Stomach (tissue), 9 donors: Measurements from ENCODE around the gene TMEM45A. TPM values are rescaled to one million over a fixed set of nuclear protein-coding genes. Genes with fewer than 3 reads are reported as not detected.
A peak's percentile ranks its signal among the peaks of the same experiment; 100 is the strongest.

Experiments
- DNase-seq, 2 donors: peaks; one replicate each; pipeline versions ENCODE4 v3.0.0 to v3.0.0-alpha.2; 2013 to 2019
- H3K27ac ChIP-seq, 5 donors: fragments of 200-600 bp in 4 of 5; sonication (generic) in 4 of 5; one replicate each; pipeline ENCODE4 v1.5.1; 2013 to 2019; ENCODE audit warnings: mild to moderate bottlenecking in 1 of 5, moderate library complexity in 1 of 5
- H3K27me3 ChIP-seq, 3 donors: fragments of 200-600 bp; sonication (generic); one replicate each; pipeline ENCODE4 v1.5.1; 2017 to 2019; ENCODE audit warnings: mixed run types in 1 of 3
- H3K36me3 ChIP-seq, 4 donors: fragments of 200-600 bp; sonication (generic); 1 replicate in 3 of 4; 2 replicates in 1 of 4; pipeline ENCODE4 v1.5.1; 2016 to 2019
- H3K4me1 ChIP-seq, 4 donors: fragments of 200-600 bp; sonication (generic); one replicate each; pipeline ENCODE4 v1.5.1; 2016 to 2019
- H3K4me3 ChIP-seq, 4 donors: fragments of 200-600 bp; sonication (generic) in 3 of 4; one replicate each; pipeline ENCODE4 v1.5.1; 2016 to 2019; ENCODE audit warnings: mild to moderate bottlenecking in 1 of 4
- H3K9me3 ChIP-seq, 4 donors: fragments of 200-600 bp; sonication (generic); one replicate each; pipeline ENCODE4 v1.5.1; 2016 to 2019
- CTCF ChIP-seq, 7 experiments: fragments of 450-650 bp in 4 of 7; fragments of 200-600 bp in 3 of 7; sonication (generic) in 3 of 7; IDR thresholded peaks; one replicate each; pipeline ENCODE4 v1.5.1; 2016 to 2019; ENCODE audit warnings: antibody characterized with exemption in 7 of 7, control low read depth in 2 of 7, mild to moderate bottlenecking in 1 of 7
- EP300 ChIP-seq: sonication (generic); formaldehyde crosslinking; IDR thresholded peaks from one replicate; pipeline ENCODE4 v1.6.1; 2017; ENCODE audit warnings: antibody characterized with exemption
- POLR2A ChIP-seq, 4 donors: fragments of 450-650 bp; IDR thresholded peaks; one replicate each; pipeline ENCODE4 v1.6.1; 2016; ENCODE audit warnings: antibody characterized with exemption in 4 of 4, control low read depth in 2 of 4, mild to moderate bottlenecking in 1 of 4, moderate library complexity in 1 of 4
- POLR2AphosphoS5 ChIP-seq, 3 donors: sonication (generic); formaldehyde crosslinking; IDR thresholded peaks; one replicate each; pipeline ENCODE4 v1.6.1; 2016; ENCODE audit warnings: antibody characterized with exemption in 3 of 3
- WGBS, 5 donors: extraction: QIAGEN DNeasy Blood & Tissue Kit in 3 of 5; methylation state at CpG; one replicate each; pipeline versions ENCODE4 v1.1.5 to v1.1.7; 2013 to 2018; 5-methylcytosine and 5-hydroxymethylcytosine counted together
- intact Hi-C: fragments of 100-400 bp; cut with DNase I; formaldehyde crosslinking; loops from one replicate; pipeline ENCODE4 v1.15.1; 2023; ENCODE audit warnings: low total_unique reads
- polyA plus RNA-seq, 3 donors: library from polyadenylated mRNA; stranded (reverse); fragments of 200-250 nt; gene quantifications; one replicate each; pipeline ENCODE4 v1.2.3, GENCODE V29; 2013
- total RNA-seq, 5 donors: library from RNA; depleted of rRNA; stranded (reverse); fragments of >200 nt; gene quantifications; one replicate each; pipeline versions ENCODE4 v1.1.0 to v1.2.3, GENCODE V29; 2014 to 2016
- donor health status: healthy with polysubstance abuse.
- donor health status: Bipolar disorder and iron deficiency.
- donor health status: healthy.

Gene TMEM45A
- total and polyA plus RNA-seq, 8 donors: 0.72 to 20.2 (median 6.2) TPM; not detected in 1

GRCh38 chr3:100489118-100489517, 3.3 kb upstream of the TMEM45A start:
- no peak overlapping the region for H3K27ac ChIP-seq
- no peak for DNase-seq
- no peaks in the 10 kb centered on the region for H3K36me3 ChIP-seq
- intact Hi-C loops: no loop called here
- no peaks in the 10 kb centered on the region for H3K9me3 ChIP-seq
- H3K4me1 ChIP-seq: peaks cover 5 to 15% (median 12%) of the 10 kb centered on the region in 4 donors
- no peaks in the 10 kb centered on the region for H3K27me3 ChIP-seq
- WGBS, 5 donors: 83 to 100% (median 89%) methylated on average over 1 of the region's 1 CpG
- no peak overlapping the region for H3K4me3 ChIP-seq
- TF ChIP-seq EP300 (no peak), POLR2A (IDR thresholded peaks at IDR 0.05) (no peak), CTCF (IDR thresholded peaks at IDR 0.05) (no peak), POLR2AphosphoS5 (IDR thresholded peaks at IDR 0.05) (no peak)

GRCh38 chr3:100496711-100497261, 4.4 kb downstream of the TMEM45A start:
- Histone ChIP-seq H3K9me3 (no peaks in the 10 kb centered on the region), H3K27ac (peak overlapping the region in 1 of 5 donors; percentile 15), H3K4me3 (no peak overlapping the region), H3K36me3 (no peaks in the 10 kb centered on the region), H3K4me1 (peaks cover 3 to 11% (median 8%) of the 10 kb centered on the region in 4 donors), H3K27me3 (no peaks in the 10 kb centered on the region)
- TF ChIP-seq CTCF (IDR thresholded peaks at IDR 0.05): no peak
- no peak for TF ChIP-seq POLR2A (IDR thresholded peaks at IDR 0.05)
- TF ChIP-seq POLR2AphosphoS5 (IDR thresholded peaks at IDR 0.05): no peak
- no peak for TF ChIP-seq EP300
- intact Hi-C loops: no loop called here
- DNase-seq: no peak

- no peak overlapping the region for H3K4me3 ChIP-seq
- TF ChIP-seq POLR2A (IDR thresholded peaks at IDR 0.05) (no peak), CTCF (IDR thresholded peaks at IDR 0.05) (no peak), EP300 (no peak), POLR2AphosphoS5 (IDR thresholded peaks at IDR 0.05) (no peak)
- H3K36me3 ChIP-seq: no peaks in the 10 kb centered on the region
- H3K4me1 ChIP-seq: no peaks in the 10 kb centered on the region
- H3K27me3 ChIP-seq: no peaks in the 10 kb centered on the region
- DNase-seq: no peak
- no peaks in the 10 kb centered on the region for H3K9me3 ChIP-seq
- no peak overlapping the region for H3K27ac ChIP-seq
- 94 to 99% (median 97%) methylated on average over 4 of the region's 4 CpGs for WGBS, 5 donors
- intact Hi-C loops: no loop called here
Measured at GRCh38 chr3:100499651-100500050, 7.2 kb downstream of the TMEM45A start.

GRCh38 chr3:100500320-100500880, 8.0 kb downstream of the TMEM45A start:
- Histone ChIP-seq H3K27ac (no peak overlapping the region), H3K4me3 (no peak overlapping the region), H3K4me1 (no peaks in the 10 kb centered on the region), H3K27me3 (no peaks in the 10 kb centered on the region), H3K36me3 (no peaks in the 10 kb centered on the region), H3K9me3 (no peaks in the 10 kb centered on the region)
- DNase-seq: no peak
- WGBS, 5 donors: 77 to 89% (median 78%) methylated on average over 8 of the region's 8 CpGs
- TF ChIP-seq CTCF (IDR thresholded peaks at IDR 0.05): no peak
- intact Hi-C loops: no loop called here
